Karpas-422 (cell line): Measurements from ENCODE around the gene SLC25A21. TPM values are rescaled to one million over a fixed set of nuclear protein-coding genes. Genes with fewer than 3 reads are reported as not detected.
A peak's percentile ranks its signal among the peaks of the same experiment; 100 is the strongest.

Experiments
- DNase-seq: peaks from one replicate; pipeline ENCODE4 v3.0.0-alpha.2; 2015
- H2AFZ ChIP-seq: fragments of 200-600 bp; sonication (generic); 2 replicates; pipeline ENCODE4 v1.6.1; 2014; ENCODE audit warnings: antibody characterized with exemption, low read length, mixed read lengths
- H3K27ac ChIP-seq: fragments of 200-600 bp; sonication (generic); 2 replicates; pipeline ENCODE4 v1.5.1; 2014; ENCODE audit warnings: mild to moderate bottlenecking, low read length, moderate library complexity
- H3K27me3 ChIP-seq: fragments of 200-600 bp; sonication (generic); 2 replicates; pipeline ENCODE4 v1.6.1; 2014; ENCODE audit warnings: low read length, mixed read lengths
- H3K36me3 ChIP-seq: fragments of 200-600 bp; sonication (generic); 2 replicates; pipeline ENCODE4 v1.6.1; 2014; ENCODE audit warnings: low read length, mixed read lengths; ENCODE audit not compliant: insufficient read depth
- H3K4me1 ChIP-seq: fragments of 200-600 bp; sonication (generic); 2 replicates; pipeline ENCODE4 v1.6.1; 2014; ENCODE audit warnings: mild to moderate bottlenecking, low read length, mixed read lengths
- H3K4me2 ChIP-seq: fragments of 200-600 bp; sonication (generic); 2 replicates; pipeline ENCODE4 v1.6.1; 2014; ENCODE audit warnings: low read length, low read depth, mild to moderate bottlenecking; ENCODE audit not compliant: poor library complexity, severe bottlenecking
- H3K4me3 ChIP-seq: fragments of 200-600 bp; sonication (generic); 2 replicates; pipeline ENCODE4 v1.5.1; 2014; ENCODE audit warnings: mild to moderate bottlenecking, antibody characterized with exemption, low read length, mixed read lengths
- H3K79me2 ChIP-seq: fragments of 200-600 bp; sonication (generic); 2 replicates; pipeline ENCODE4 v1.6.1; 2014; ENCODE audit warnings: mild to moderate bottlenecking, low read length, mixed read lengths
- H3K9ac ChIP-seq: fragments of 200-600 bp; sonication (generic); 2 replicates; pipeline ENCODE4 v1.6.0; 2014; ENCODE audit warnings: low read length
- H3K9me2 ChIP-seq: fragments of 200-600 bp; sonication (generic), shearing (Covaris generic); replicated peaks from 2 replicates; pipeline ENCODE4 v1.6.0; 2014; ENCODE audit warnings: mild to moderate bottlenecking, low read length, moderate library complexity; ENCODE audit not compliant: insufficient read depth
- H3K9me3 ChIP-seq: fragments of 300-700, 200-600 bp; sonication (generic); 2 replicates; pipeline ENCODE4 v1.6.1; 2014; ENCODE audit warnings: low read length, mixed read lengths
- H4K20me1 ChIP-seq: fragments of 200-600 bp; sonication (generic); 2 replicates; pipeline ENCODE4 v1.6.1; 2014; ENCODE audit warnings: mild to moderate bottlenecking, antibody characterized with exemption, low read length, low read depth; ENCODE audit not compliant: insufficient read depth
- total RNA-seq: library from RNA; depleted of rRNA; stranded (reverse); fragments of >200 nt; shearing (Covaris generic); gene quantifications from 2 replicates; pipeline ENCODE4 v1.2.3, GENCODE V29; 2014; ENCODE audit warnings: low replicate concordance

Gene SLC25A21
- total RNA-seq, 1 experiment from 2014 or later, result 1.5 TPM

GRCh38 chr14:36847366-36847765 is 325.0 kb downstream of the SLC25A21 start:
- H3K27ac ChIP-seq, result no peak overlapping the region
- no peaks in the 10 kb centered on the region for H4K20me1 ChIP-seq
- H3K79me2 ChIP-seq, result no peaks in the 10 kb centered on the region
- H3K9me3 ChIP-seq, result no peaks in the 10 kb centered on the region
- H2AFZ ChIP-seq, result no peak overlapping the region
- H3K9ac ChIP-seq, result no peak overlapping the region
- H3K4me2 ChIP-seq, result no peak overlapping the region
- DNase-seq, result no peak
- H3K9me2 ChIP-seq, result no peaks in the 10 kb centered on the region
- no peaks in the 10 kb centered on the region for H3K27me3 ChIP-seq
- H3K4me3 ChIP-seq, result no peak overlapping the region
- H3K36me3 ChIP-seq, result no peaks in the 10 kb centered on the region
- peaks cover 44% of the 10 kb centered on the region for H3K4me1 ChIP-seq

GRCh38 chr14:36845356-36846012 is 326.9 kb downstream of the SLC25A21 start:
- Histone ChIP-seq H2AFZ (no peak overlapping the region), H3K4me1 (peaks cover 46% of the 10 kb centered on the region), H3K27me3 (no peaks in the 10 kb centered on the region), H3K4me3 (no peak overlapping the region), H3K9me2 (no peaks in the 10 kb centered on the region), H3K27ac (no peak overlapping the region), H3K79me2 (no peaks in the 10 kb centered on the region), H3K4me2 (no peak overlapping the region), H3K9ac (no peak overlapping the region), H3K9me3 (no peaks in the 10 kb centered on the region), H3K36me3 (no peaks in the 10 kb centered on the region), H4K20me1 (no peaks in the 10 kb centered on the region)
- no peak for DNase-seq

DNA sequence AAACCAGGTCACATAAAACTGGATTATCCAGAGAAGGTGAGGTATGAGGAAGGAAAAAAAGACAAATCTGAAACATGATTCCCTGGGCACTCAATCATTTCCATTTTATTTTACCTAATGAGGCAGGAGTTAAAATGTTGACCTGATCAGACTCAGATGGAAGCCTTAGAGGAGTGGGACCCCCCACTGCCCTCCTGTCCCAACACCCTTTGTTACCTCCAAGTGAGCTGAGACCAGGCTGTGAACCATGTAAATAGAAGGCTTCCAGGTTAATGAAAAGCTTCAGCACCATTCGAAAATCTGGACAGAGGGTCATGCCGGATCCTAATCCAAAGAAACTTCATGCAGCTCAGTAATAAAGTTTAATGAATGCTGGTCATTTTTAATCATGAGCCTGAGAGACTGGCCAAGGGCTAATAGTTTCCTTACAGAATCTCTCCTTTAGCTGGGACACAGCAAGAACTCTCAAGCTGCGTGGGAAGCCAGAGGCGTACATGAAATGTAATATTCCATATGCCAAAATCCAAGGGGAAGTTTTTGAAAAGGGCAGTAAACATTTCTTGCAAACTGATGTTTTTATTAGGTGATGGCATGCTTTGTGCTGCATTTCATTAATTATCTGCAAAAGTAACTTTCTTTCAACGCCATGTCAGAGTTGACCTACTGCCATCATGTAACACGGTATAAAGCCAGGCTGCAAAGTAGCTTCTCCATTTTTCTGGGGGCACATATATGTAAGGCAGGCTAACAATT is 327.8 kb downstream of the SLC25A21 start:
- no peak overlapping the region for H3K4me3 ChIP-seq
- H2AFZ ChIP-seq, result 0 out of 2 replicates have a peak overlapping the region, but pooled peaks have one; percentile 19
- no peaks in the 10 kb centered on the region for H3K36me3 ChIP-seq
- no peaks in the 10 kb centered on the region for H3K9me3 ChIP-seq
- no peak overlapping the region for H3K27ac ChIP-seq
- peaks cover 40% of the 10 kb centered on the region for H3K4me1 ChIP-seq
- DNase-seq, result no peak
- no peaks in the 10 kb centered on the region for H4K20me1 ChIP-seq
- no peaks in the 10 kb centered on the region for H3K79me2 ChIP-seq
- no peaks in the 10 kb centered on the region for H3K9me2 ChIP-seq
- no peaks in the 10 kb centered on the region for H3K27me3 ChIP-seq
- H3K9ac ChIP-seq, result no peak overlapping the region
- no peak overlapping the region for H3K4me2 ChIP-seq

- Histone ChIP-seq H3K27ac (no peak overlapping the region), H3K9ac (no peak overlapping the region), H3K4me2 (no peak overlapping the region), H3K27me3 (no peaks in the 10 kb centered on the region), H3K36me3 (no peaks in the 10 kb centered on the region), H3K9me3 (no peaks in the 10 kb centered on the region), H2AFZ (no peak overlapping the region), H3K4me3 (no peak overlapping the region), H3K79me2 (no peaks in the 10 kb centered on the region), H3K4me1 (peaks cover 40% of the 10 kb centered on the region), H4K20me1 (no peaks in the 10 kb centered on the region), H3K9me2 (no peaks in the 10 kb centered on the region)
- no peak for DNase-seq
These were observed 329.0 kb downstream of the SLC25A21 start for GRCh38 chr14:36843410-36843809.

- Histone ChIP-seq H3K9ac (no peak overlapping the region), H4K20me1 (no peaks in the 10 kb centered on the region), H3K27ac (peak overlapping the region; percentile 87), H3K9me3 (no peaks in the 10 kb centered on the region), H3K27me3 (no peaks in the 10 kb centered on the region), H3K4me2 (peak overlapping the region; percentile 56), H2AFZ (no peak overlapping the region), H3K4me1 (peaks cover 73% of the 10 kb centered on the region), H3K36me3 (no peaks in the 10 kb centered on the region), H3K79me2 (no peaks in the 10 kb centered on the region), H3K9me2 (no peaks in the 10 kb centered on the region), H3K4me3 (peak overlapping the region; percentile 20)
- peak; percentile 84 for DNase-seq
These were observed 337.3 kb downstream of the SLC25A21 start for GRCh38 chr14:36835128-36835527.

- peak overlapping the region; percentile 20 for H3K4me3 ChIP-seq
- peak overlapping the region; percentile 56 for H3K4me2 ChIP-seq
- 0 out of 2 replicates have a peak overlapping the region, but pooled peaks have one; percentile 8 for H2AFZ ChIP-seq
- H3K79me2 ChIP-seq, result no peaks in the 10 kb centered on the region
- H3K4me1 ChIP-seq, result peaks cover 78% of the 10 kb centered on the region
- no peak for DNase-seq
- no peaks in the 10 kb centered on the region for H3K36me3 ChIP-seq
- peak overlapping the region; percentile 87 for H3K27ac ChIP-seq
- no peaks in the 10 kb centered on the region for H4K20me1 ChIP-seq
- H3K9me3 ChIP-seq, result no peaks in the 10 kb centered on the region
- H3K27me3 ChIP-seq, result no peaks in the 10 kb centered on the region
- H3K9me2 ChIP-seq, result no peaks in the 10 kb centered on the region
- no peak overlapping the region for H3K9ac ChIP-seq
These were observed 338.1 kb downstream of the SLC25A21 start for GRCh38 chr14:36834293-36834692.

GRCh38 chr14:36829547-36829946 is 342.9 kb downstream of the SLC25A21 start:
- H3K9me2 ChIP-seq, result no peaks in the 10 kb centered on the region
- no peaks in the 10 kb centered on the region for H3K9me3 ChIP-seq
- no peak for DNase-seq
- no peaks in the 10 kb centered on the region for H3K79me2 ChIP-seq
- no peak overlapping the region for H3K27ac ChIP-seq
- H3K27me3 ChIP-seq, result no peaks in the 10 kb centered on the region
- peaks cover 70% of the 10 kb centered on the region for H3K4me1 ChIP-seq
- H3K36me3 ChIP-seq, result no peaks in the 10 kb centered on the region
- H3K4me3 ChIP-seq, result no peak overlapping the region
- peak overlapping the region; percentile 35; the same call in 1 of the 2 replicates for H2AFZ ChIP-seq
- no peak overlapping the region for H3K9ac ChIP-seq
- no peaks in the 10 kb centered on the region for H4K20me1 ChIP-seq
- no peak overlapping the region for H3K4me2 ChIP-seq

DNA sequence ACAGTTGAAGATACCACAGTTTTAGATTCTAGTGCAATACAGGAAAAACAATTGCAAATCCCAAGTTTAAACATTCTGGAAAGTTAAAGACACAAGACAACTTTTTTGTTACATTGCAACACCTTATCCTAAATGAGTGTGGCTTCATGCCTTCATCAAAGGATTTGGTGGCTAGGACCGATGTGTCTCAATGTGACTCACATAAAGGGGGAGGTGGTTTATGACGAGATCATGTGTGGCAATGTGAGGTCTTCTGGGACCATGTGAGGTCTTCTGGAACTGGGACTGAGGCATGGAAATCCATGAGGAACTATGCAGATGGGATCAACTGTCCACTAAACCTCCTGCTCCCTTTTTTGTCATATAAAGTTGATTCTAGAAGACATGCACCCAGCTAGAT is 344.5 kb downstream of the SLC25A21 start:
- no peak overlapping the region for H3K4me2 ChIP-seq
- H3K36me3 ChIP-seq, result no peaks in the 10 kb centered on the region
- H3K9ac ChIP-seq, result no peak overlapping the region
- no peaks in the 10 kb centered on the region for H3K9me3 ChIP-seq
- peaks cover 60% of the 10 kb centered on the region for H3K4me1 ChIP-seq
- no peak for DNase-seq
- H3K79me2 ChIP-seq, result no peaks in the 10 kb centered on the region
- H3K27me3 ChIP-seq, result no peaks in the 10 kb centered on the region
- no peaks in the 10 kb centered on the region for H4K20me1 ChIP-seq
- no peak overlapping the region for H2AFZ ChIP-seq
- no peaks in the 10 kb centered on the region for H3K9me2 ChIP-seq
- no peak overlapping the region for H3K27ac ChIP-seq
- no peak overlapping the region for H3K4me3 ChIP-seq
